Neuronal stem cell (in vitro differentiated cells): Measurements from ENCODE around the gene DBNL.

Source experiments
- DNase-seq: peaks from one replicate; pipeline ENCODE4 v3.0.0-alpha.2; 2013; ENCODE audit warnings: low spot score
- H2AFZ ChIP-seq: one replicate; pipeline ENCODE4 v1.6.1; 2013; ENCODE audit warnings: mild to moderate bottlenecking, low read length, inconsistent platforms
- H2AK5ac ChIP-seq: 2 replicates; pipeline ENCODE4 v1.6.1; 2013; ENCODE audit warnings: low read depth, mild to moderate bottlenecking, inconsistent platforms, low read length, moderate library complexity, mixed read lengths
- H2BK120ac ChIP-seq: 2 replicates; pipeline ENCODE4 v1.6.1; 2013; ENCODE audit warnings: low read depth, mild to moderate bottlenecking, inconsistent platforms, low read length, moderate library complexity, mixed read lengths
- H2BK12ac ChIP-seq: one replicate; pipeline ENCODE4 v1.6.1; 2013; ENCODE audit warnings: low read length, inconsistent platforms
- H2BK15ac ChIP-seq: 2 replicates; pipeline ENCODE4 v1.6.1; 2013; ENCODE audit warnings: mild to moderate bottlenecking, low read length, inconsistent platforms, mixed read lengths
- H2BK5ac ChIP-seq: one replicate; pipeline ENCODE4 v1.6.1; 2013; ENCODE audit warnings: inconsistent platforms, mild to moderate bottlenecking, low read length, moderate library complexity
- H3K14ac ChIP-seq: one replicate; pipeline ENCODE4 v1.6.1; 2013; ENCODE audit warnings: low read length, inconsistent platforms
- H3K18ac ChIP-seq: 2 replicates; pipeline ENCODE4 v1.6.1; 2013; ENCODE audit warnings: low read length, inconsistent platforms
- H3K23ac ChIP-seq: 2 replicates; pipeline ENCODE4 v1.6.1; 2013; ENCODE audit warnings: low read depth, mild to moderate bottlenecking, mixed read lengths, low read length, inconsistent platforms; ENCODE audit not compliant: poor library complexity
- H3K27ac ChIP-seq: replicated peaks from 3 replicates; pipeline ENCODE4 v1.5.1; 2013; ENCODE audit warnings: low read length, inconsistent platforms
- H3K27me3 ChIP-seq, 3 experiments: 2 replicates each; pipeline ENCODE4 v1.6.1; 2013; ENCODE audit warnings: low read length in 3 of 3, mild to moderate bottlenecking in 2 of 3, inconsistent platforms in 1 of 3, low read depth in 1 of 3, mixed read lengths in 1 of 3, moderate library complexity in 1 of 3; ENCODE audit not compliant: control insufficient read depth in 3 of 3, insufficient read depth in 3 of 3
- H3K36me3 ChIP-seq, 2 donors: replicated peaks in 1 of 2; 2 replicates each; pipeline ENCODE4 v1.6.1; 2013; ENCODE audit warnings: low read length in 2 of 2; ENCODE audit not compliant: control insufficient read depth in 2 of 2, insufficient read depth in 2 of 2
- H3K4ac ChIP-seq: 2 replicates; pipeline ENCODE4 v1.6.1; 2013; ENCODE audit warnings: inconsistent platforms, mild to moderate bottlenecking, low read length, moderate library complexity
- H3K4me1 ChIP-seq, 2 donors: 1 replicate in 1 of 2; 2 replicates in 1 of 2; pipeline ENCODE4 v1.6.1; 2013; ENCODE audit warnings: low read length in 2 of 2, low read depth in 1 of 2; ENCODE audit not compliant: control insufficient read depth in 2 of 2, insufficient read depth in 1 of 2
- H3K4me2 ChIP-seq: one replicate; pipeline ENCODE4 v1.6.1; 2013; ENCODE audit warnings: mild to moderate bottlenecking, low read length, inconsistent platforms; ENCODE audit not compliant: insufficient read depth, poor library complexity, severe bottlenecking
- H3K4me3 ChIP-seq, 2 donors: 2 replicates each; pipeline ENCODE4 v1.5.1; 2013; ENCODE audit warnings: low read length in 2 of 2, mild to moderate bottlenecking in 2 of 2, inconsistent platforms in 1 of 2, moderate library complexity in 1 of 2
- H3K79me1 ChIP-seq: one replicate; pipeline ENCODE4 v1.6.1; 2013; ENCODE audit warnings: low read depth, mild to moderate bottlenecking, inconsistent platforms, low read length, moderate library complexity
- H3K9ac ChIP-seq: one replicate; pipeline ENCODE4 v1.6.1; 2013; ENCODE audit warnings: mild to moderate bottlenecking, low read depth, low read length, inconsistent platforms; ENCODE audit not compliant: poor library complexity
- H3K9me3 ChIP-seq, 2 donors: replicated peaks in 1 of 2; 2 replicates each; pipeline versions ENCODE3 to v1.6.1; 2013; ENCODE audit warnings: low read length in 2 of 2, mild to moderate bottlenecking in 2 of 2, inconsistent platforms in 1 of 2, low read depth in 1 of 2, mixed read lengths in 1 of 2, moderate library complexity in 1 of 2; ENCODE audit not compliant: control insufficient read depth in 2 of 2, insufficient read depth in 1 of 2
- H4K8ac ChIP-seq: one replicate; pipeline ENCODE4 v1.6.1; 2013; ENCODE audit warnings: low read depth, mild to moderate bottlenecking, inconsistent platforms, low read length, moderate library complexity
- H4K91ac ChIP-seq: one replicate; pipeline ENCODE4 v1.6.1; 2013; ENCODE audit warnings: low read length, low read depth, mild to moderate bottlenecking, inconsistent platforms; ENCODE audit not compliant: poor library complexity
- WGBS, 2 donors: extraction: QIAGEN DNeasy Blood & Tissue Kit; methylation state at CpG; one replicate each; pipeline ENCODE4 v1.1.7; 2013; ENCODE audit warnings: missing lambda C conversion rate in 2 of 2, mixed read lengths in 1 of 2; ENCODE audit not compliant: insufficient read length in 2 of 2, insufficient replicate concordance in 1 of 2; ENCODE audit errors: extremely low coverage in 2 of 2; 5-methylcytosine and 5-hydroxymethylcytosine counted together

DBNL gene

GRCh38 chr7:44072364-44073231, 28.1 kb downstream of the DBNL start:
- H2BK15ac ChIP-seq = no peak overlapping the region
- WGBS, 2 donors = no CpG with 5 or more reads among the region's 12 CpGs
- H3K4me3 ChIP-seq = no peak overlapping the region
- H2AFZ ChIP-seq = no peak overlapping the region
- H3K14ac ChIP-seq = no peak overlapping the region
- no peak overlapping the region for H3K9ac ChIP-seq
- H2BK120ac ChIP-seq = no peak overlapping the region
- no peak overlapping the region for H4K8ac ChIP-seq
- H3K9me3 ChIP-seq = no peaks in the 10 kb centered on the region
- no peak overlapping the region for H2BK5ac ChIP-seq
- H3K18ac ChIP-seq = no peak overlapping the region
- no peak overlapping the region for H4K91ac ChIP-seq
- peaks cover 26 to 49% of the 10 kb centered on the region in 2 donors for H3K36me3 ChIP-seq
- no peak overlapping the region for H3K23ac ChIP-seq
- H3K27me3 ChIP-seq = no peaks in the 10 kb centered on the region
- peak; percentile 31 for DNase-seq
- no peaks in the 10 kb centered on the region for H3K4me1 ChIP-seq
- H3K4me2 ChIP-seq = no peak overlapping the region
- no peak overlapping the region for H2AK5ac ChIP-seq
- H3K27ac ChIP-seq = no peak overlapping the region
- H3K79me1 ChIP-seq = peaks cover under 1% of the 10 kb centered on the region
- H2BK12ac ChIP-seq = no peak overlapping the region
- H3K4ac ChIP-seq = no peak overlapping the region

GRCh38 chr7:44073664-44074348, 29.3 kb downstream of the DBNL start:
- no peaks in the 10 kb centered on the region for H3K9me3 ChIP-seq
- H3K14ac ChIP-seq = no peak overlapping the region
- no peak overlapping the region for H2BK15ac ChIP-seq
- H3K4me3 ChIP-seq = no peak overlapping the region
- H3K36me3 ChIP-seq = peaks cover 37 to 61% of the 10 kb centered on the region in 2 donors
- no peak overlapping the region for H3K18ac ChIP-seq
- peak overlapping the region; percentile 57 for H3K9ac ChIP-seq
- DNase-seq = no peak
- WGBS, 2 donors = no CpG with 5 or more reads among the region's 26 CpGs
- no peak overlapping the region for H3K4me2 ChIP-seq
- no peaks in the 10 kb centered on the region for H3K4me1 ChIP-seq
- H4K91ac ChIP-seq = no peak overlapping the region
- H3K79me1 ChIP-seq = peaks cover 4% of the 10 kb centered on the region
- no peak overlapping the region for H2AK5ac ChIP-seq
- H2BK12ac ChIP-seq = no peak overlapping the region
- H2AFZ ChIP-seq = no peak overlapping the region
- no peak overlapping the region for H2BK120ac ChIP-seq
- no peaks in the 10 kb centered on the region for H3K27me3 ChIP-seq
- H3K23ac ChIP-seq = no peak overlapping the region
- H4K8ac ChIP-seq = no peak overlapping the region
- no peak overlapping the region for H3K27ac ChIP-seq
- H2BK5ac ChIP-seq = peak overlapping the region; percentile 5
- no peak overlapping the region for H3K4ac ChIP-seq

GRCh38 chr7:44074349-44074695, 29.8 kb downstream of the DBNL start:
- no peak overlapping the region for H4K91ac ChIP-seq
- H3K79me1 ChIP-seq = peaks cover 4% of the 10 kb centered on the region
- H3K9ac ChIP-seq = no peak overlapping the region
- H3K9me3 ChIP-seq = no peaks in the 10 kb centered on the region
- no peak overlapping the region for H3K23ac ChIP-seq
- H3K4me3 ChIP-seq = no peak overlapping the region
- no peak overlapping the region for H2BK5ac ChIP-seq
- no peak overlapping the region for H2BK120ac ChIP-seq
- H3K18ac ChIP-seq = no peak overlapping the region
- H3K4me2 ChIP-seq = no peak overlapping the region
- no peaks in the 10 kb centered on the region for H3K4me1 ChIP-seq
- H3K36me3 ChIP-seq = peaks cover 41 to 66% of the 10 kb centered on the region in 2 donors
- H4K8ac ChIP-seq = no peak overlapping the region
- no peak overlapping the region for H3K27ac ChIP-seq
- H3K4ac ChIP-seq = no peak overlapping the region
- no peak overlapping the region for H3K14ac ChIP-seq
- no peak overlapping the region for H2BK12ac ChIP-seq
- no peaks in the 10 kb centered on the region for H3K27me3 ChIP-seq
- no CpG with 5 or more reads among the region's 13 CpGs for WGBS, 2 donors
- no peak overlapping the region for H2AFZ ChIP-seq
- no peak overlapping the region for H2AK5ac ChIP-seq
- no peak overlapping the region for H2BK15ac ChIP-seq
- no peak for DNase-seq

- H3K9ac ChIP-seq = no peak overlapping the region
- H4K91ac ChIP-seq = no peak overlapping the region
- H3K4me3 ChIP-seq = no peak overlapping the region
- H3K9me3 ChIP-seq = no peaks in the 10 kb centered on the region
- H3K27ac ChIP-seq = no peak overlapping the region
- H2BK12ac ChIP-seq = no peak overlapping the region
- H2AK5ac ChIP-seq = no peak overlapping the region
- H3K23ac ChIP-seq = no peak overlapping the region
- no peak overlapping the region for H2AFZ ChIP-seq
- H3K36me3 ChIP-seq = peaks cover 49 to 69% of the 10 kb centered on the region in 2 donors
- no peaks in the 10 kb centered on the region for H3K4me1 ChIP-seq
- no peak overlapping the region for H3K4me2 ChIP-seq
- H4K8ac ChIP-seq = no peak overlapping the region
- H3K14ac ChIP-seq = no peak overlapping the region
- H2BK120ac ChIP-seq = no peak overlapping the region
- H3K18ac ChIP-seq = no peak overlapping the region
- peaks cover 4% of the 10 kb centered on the region for H3K79me1 ChIP-seq
- H2BK15ac ChIP-seq = no peak overlapping the region
- H3K27me3 ChIP-seq = no peaks in the 10 kb centered on the region
- H2BK5ac ChIP-seq = no peak overlapping the region
- H3K4ac ChIP-seq = no peak overlapping the region
- WGBS, 2 donors = no CpG with 5 or more reads among the region's 17 CpGs
- no peak for DNase-seq
These were observed 31.0 kb downstream of the DBNL start for GRCh38 chr7:44075296-44076075.
